ENCODE measurements around the gene PDE6H. TPM values are rescaled to one million over a fixed set of nuclear protein-coding genes. Genes with fewer than 3 reads are reported as not detected.

The PDE6H gene
- total and polyA plus RNA-seq, 10 of the 15 experiments (the other 5 are each of a cell fraction or from before 2014, with no cell fraction given): 0.16 TPM; not detected in 9

DNA sequence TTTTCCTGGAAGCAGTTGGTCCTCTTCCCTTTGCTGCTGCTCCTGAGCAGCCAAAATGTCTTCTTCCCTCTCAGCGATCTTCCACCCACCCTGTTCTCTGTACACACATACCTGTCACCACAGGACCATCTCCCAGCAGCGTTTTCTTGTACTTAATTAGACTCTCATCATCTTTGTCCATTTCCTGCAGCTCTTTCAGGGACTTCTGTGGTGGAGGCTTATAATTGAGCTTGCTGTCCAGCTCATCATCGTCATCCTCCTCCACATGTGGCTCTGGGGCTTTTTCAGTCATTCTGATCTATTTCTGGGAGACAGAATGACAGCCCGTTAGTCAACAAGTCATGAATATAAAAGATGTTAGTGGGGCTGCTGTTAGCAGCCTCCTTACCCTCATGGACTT, 22.4 kb upstream of the PDE6H start (continued):
- peak in 1 of 2 experiments; percentile 46; a peak in 1 of 4 replicates for TF ChIP-seq ETV6 (conservative IDR thresholded peaks at IDR 0.05 in 1 of 2, IDR thresholded peaks at IDR 0.05 in 1 of 2; ENCODE audit: borderline replicate concordance in 1 of 2, low read depth in 1 of 2)
- peak; percentile 84 for TF ChIP-seq RUNX3 (IDR thresholded peaks at IDR 0.05; ENCODE audit: low read length)
- peak in 1 of 2 experiments; percentile 77; a peak in 2 of 4 replicates for TF ChIP-seq EP300 (IDR thresholded peaks at IDR 0.05; ENCODE audit: borderline replicate concordance in 1 of 2, control insufficient read depth in 1 of 2, low read depth in 2 of 2, low read length in 2 of 2)
- no peak for TF ChIP-seq RB1 (IDR thresholded peaks at IDR 0.05; ENCODE audit: borderline replicate concordance)
- TF ChIP-seq, protein P1, sequence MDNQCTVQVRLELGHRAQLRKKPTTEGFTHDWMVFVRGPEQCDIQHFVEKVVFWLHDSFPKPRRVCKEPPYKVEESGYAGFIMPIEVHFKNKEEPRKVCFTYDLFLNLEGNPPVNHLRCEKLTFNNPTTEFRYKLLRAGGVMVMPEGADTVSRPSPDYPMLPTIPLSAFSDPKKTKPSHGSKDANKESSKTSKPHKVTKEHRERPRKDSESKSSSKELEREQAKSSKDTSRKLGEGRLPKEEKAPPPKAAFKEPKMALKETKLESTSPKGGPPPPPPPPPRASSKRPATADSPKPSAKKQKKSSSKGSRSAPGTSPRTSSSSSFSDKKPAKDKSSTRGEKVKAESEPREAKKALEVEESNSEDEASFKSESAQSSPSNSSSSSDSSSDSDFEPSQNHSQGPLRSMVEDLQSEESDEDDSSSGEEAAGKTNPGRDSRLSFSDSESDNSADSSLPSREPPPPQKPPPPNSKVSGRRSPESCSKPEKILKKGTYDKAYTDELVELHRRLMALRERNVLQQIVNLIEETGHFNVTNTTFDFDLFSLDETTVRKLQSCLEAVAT (IDR thresholded peaks at IDR 0.05): peak; percentile 77; the same call in 1 of the 2 replicates
- peak; percentile 94 for TF ChIP-seq BCL11A (IDR thresholded peaks at IDR 0.05; ENCODE audit: low read depth, low read length)
- TF ChIP-seq FOXM1 (IDR thresholded peaks at IDR 0.05; ENCODE audit: low read depth, low read length): peak; percentile 63
- TF ChIP-seq, protein P2, sequence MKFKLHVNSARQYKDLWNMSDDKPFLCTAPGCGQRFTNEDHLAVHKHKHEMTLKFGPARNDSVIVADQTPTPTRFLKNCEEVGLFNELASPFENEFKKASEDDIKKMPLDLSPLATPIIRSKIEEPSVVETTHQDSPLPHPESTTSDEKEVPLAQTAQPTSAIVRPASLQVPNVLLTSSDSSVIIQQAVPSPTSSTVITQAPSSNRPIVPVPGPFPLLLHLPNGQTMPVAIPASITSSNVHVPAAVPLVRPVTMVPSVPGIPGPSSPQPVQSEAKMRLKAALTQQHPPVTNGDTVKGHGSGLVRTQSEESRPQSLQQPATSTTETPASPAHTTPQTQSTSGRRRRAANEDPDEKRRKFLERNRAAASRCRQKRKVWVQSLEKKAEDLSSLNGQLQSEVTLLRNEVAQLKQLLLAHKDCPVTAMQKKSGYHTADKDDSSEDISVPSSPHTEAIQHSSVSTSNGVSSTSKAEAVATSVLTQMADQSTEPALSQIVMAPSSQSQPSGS (IDR thresholded peaks at IDR 0.05; ENCODE audit: low read length): peak; percentile 65; the same call in 1 of the 2 replicates
- TF ChIP-seq, protein P3, sequence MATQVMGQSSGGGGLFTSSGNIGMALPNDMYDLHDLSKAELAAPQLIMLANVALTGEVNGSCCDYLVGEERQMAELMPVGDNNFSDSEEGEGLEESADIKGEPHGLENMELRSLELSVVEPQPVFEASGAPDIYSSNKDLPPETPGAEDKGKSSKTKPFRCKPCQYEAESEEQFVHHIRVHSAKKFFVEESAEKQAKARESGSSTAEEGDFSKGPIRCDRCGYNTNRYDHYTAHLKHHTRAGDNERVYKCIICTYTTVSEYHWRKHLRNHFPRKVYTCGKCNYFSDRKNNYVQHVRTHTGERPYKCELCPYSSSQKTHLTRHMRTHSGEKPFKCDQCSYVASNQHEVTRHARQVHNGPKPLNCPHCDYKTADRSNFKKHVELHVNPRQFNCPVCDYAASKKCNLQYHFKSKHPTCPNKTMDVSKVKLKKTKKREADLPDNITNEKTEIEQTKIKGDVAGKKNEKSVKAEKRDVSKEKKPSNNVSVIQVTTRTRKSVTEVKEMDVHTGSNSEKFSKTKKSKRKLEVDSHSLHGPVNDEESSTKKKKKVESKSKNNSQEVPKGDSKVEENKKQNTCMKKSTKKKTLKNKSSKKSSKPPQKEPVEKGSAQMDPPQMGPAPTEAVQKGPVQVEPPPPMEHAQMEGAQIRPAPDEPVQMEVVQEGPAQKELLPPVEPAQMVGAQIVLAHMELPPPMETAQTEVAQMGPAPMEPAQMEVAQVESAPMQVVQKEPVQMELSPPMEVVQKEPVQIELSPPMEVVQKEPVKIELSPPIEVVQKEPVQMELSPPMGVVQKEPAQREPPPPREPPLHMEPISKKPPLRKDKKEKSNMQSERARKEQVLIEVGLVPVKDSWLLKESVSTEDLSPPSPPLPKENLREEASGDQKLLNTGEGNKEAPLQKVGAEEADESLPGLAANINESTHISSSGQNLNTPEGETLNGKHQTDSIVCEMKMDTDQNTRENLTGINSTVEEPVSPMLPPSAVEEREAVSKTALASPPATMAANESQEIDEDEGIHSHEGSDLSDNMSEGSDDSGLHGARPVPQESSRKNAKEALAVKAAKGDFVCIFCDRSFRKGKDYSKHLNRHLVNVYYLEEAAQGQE (IDR thresholded peaks at IDR 0.05; ENCODE audit: low read depth, low read length): 0 out of 2 replicates have a peak, but pooled peaks have one; percentile 27
- TF ChIP-seq ZBED1 (IDR thresholded peaks at IDR 0.05; ENCODE audit: borderline replicate concordance): no peak
- no peak for TF ChIP-seq SREBF1 (IDR thresholded peaks at IDR 0.05; ENCODE audit: low read length)
- peak; percentile 77 to 81; a peak in 3 of 4 replicates for TF ChIP-seq IKZF2 (IDR thresholded peaks at IDR 0.05)
- TF ChIP-seq NBN (IDR thresholded peaks at IDR 0.05): peak; percentile 44
- peak; percentile 65; the same call in 1 of the 2 replicates for TF ChIP-seq YY1 (IDR thresholded peaks at IDR 0.05; ENCODE audit: low read depth, low read length)
- peak; percentile 71; the same call in 1 of the 2 replicates for TF ChIP-seq EED (IDR thresholded peaks at IDR 0.05; ENCODE audit: low read depth)
- no peak for TF ChIP-seq CEBPB (IDR thresholded peaks at IDR 0.05; ENCODE audit: borderline replicate concordance in 1 of 2, low read depth in 2 of 2, low read length in 2 of 2)
- TF ChIP-seq STAT3 (IDR thresholded peaks at IDR 0.05; ENCODE audit: low read depth, low read length): no peak
- TF ChIP-seq MEF2B (IDR thresholded peaks at IDR 0.05; ENCODE audit: partially characterized antibody, poor library complexity, severe bottlenecking): peak; percentile 78
- no peak for TF ChIP-seq ZNF207 (IDR thresholded peaks at IDR 0.05; ENCODE audit: borderline replicate concordance)
- TF ChIP-seq SP1 (IDR thresholded peaks at IDR 0.05; ENCODE audit: low read depth, low read length): no peak
- TF ChIP-seq, protein P4, sequence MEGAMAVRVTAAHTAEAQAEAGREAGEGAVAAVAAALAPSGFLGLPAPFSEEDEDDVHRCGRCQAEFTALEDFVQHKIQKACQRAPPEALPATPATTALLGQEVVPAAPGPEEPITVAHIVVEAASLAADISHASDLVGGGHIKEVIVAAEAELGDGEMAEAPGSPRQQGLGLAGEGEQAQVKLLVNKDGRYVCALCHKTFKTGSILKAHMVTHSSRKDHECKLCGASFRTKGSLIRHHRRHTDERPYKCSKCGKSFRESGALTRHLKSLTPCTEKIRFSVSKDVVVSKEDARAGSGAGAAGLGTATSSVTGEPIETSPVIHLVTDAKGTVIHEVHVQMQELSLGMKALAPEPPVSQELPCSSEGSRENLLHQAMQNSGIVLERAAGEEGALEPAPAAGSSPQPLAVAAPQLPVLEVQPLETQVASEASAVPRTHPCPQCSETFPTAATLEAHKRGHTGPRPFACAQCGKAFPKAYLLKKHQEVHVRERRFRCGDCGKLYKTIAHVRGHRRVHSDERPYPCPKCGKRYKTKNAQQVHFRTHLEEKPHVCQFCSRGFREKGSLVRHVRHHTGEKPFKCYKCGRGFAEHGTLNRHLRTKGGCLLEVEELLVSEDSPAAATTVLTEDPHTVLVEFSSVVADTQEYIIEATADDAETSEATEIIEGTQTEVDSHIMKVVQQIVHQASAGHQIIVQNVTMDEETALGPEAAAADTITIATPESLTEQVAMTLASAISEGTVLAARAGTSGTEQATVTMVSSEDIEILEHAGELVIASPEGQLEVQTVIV (IDR thresholded peaks at IDR 0.05; ENCODE audit: borderline replicate concordance, partially characterized antibody): no peak
